Measurements from ENCODE around the gene UBA5.

- no peak for TF ChIP-seq ZFP30 (CRISPR knock-in tag; IDR thresholded peaks at IDR 0.05)
- TF ChIP-seq CSDC2 (CRISPR knock-in tag; IDR thresholded peaks at IDR 0.05): no peak
- TF ChIP-seq CREB5 (CRISPR knock-in tag; IDR thresholded peaks at IDR 0.05; ENCODE audit: low read depth): no peak
- TF ChIP-seq ARNTL (CRISPR knock-in tag; IDR thresholded peaks at IDR 0.05; ENCODE audit: borderline replicate concordance, low read depth): no peak
- TF ChIP-seq, protein P1, sequence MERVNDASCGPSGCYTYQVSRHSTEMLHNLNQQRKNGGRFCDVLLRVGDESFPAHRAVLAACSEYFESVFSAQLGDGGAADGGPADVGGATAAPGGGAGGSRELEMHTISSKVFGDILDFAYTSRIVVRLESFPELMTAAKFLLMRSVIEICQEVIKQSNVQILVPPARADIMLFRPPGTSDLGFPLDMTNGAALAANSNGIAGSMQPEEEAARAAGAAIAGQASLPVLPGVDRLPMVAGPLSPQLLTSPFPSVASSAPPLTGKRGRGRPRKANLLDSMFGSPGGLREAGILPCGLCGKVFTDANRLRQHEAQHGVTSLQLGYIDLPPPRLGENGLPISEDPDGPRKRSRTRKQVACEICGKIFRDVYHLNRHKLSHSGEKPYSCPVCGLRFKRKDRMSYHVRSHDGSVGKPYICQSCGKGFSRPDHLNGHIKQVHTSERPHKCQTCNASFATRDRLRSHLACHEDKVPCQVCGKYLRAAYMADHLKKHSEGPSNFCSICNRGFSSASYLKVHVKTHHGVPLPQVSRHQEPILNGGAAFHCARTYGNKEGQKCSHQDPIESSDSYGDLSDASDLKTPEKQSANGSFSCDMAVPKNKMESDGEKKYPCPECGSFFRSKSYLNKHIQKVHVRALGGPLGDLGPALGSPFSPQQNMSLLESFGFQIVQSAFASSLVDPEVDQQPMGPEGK (CRISPR knock-in tag; IDR thresholded peaks at IDR 0.05; ENCODE audit: borderline replicate concordance): no peak
- no peak for TF ChIP-seq ZNF70 (CRISPR knock-in tag; IDR thresholded peaks at IDR 0.05)
- no peak for TF ChIP-seq RARB (CRISPR knock-in tag; IDR thresholded peaks at IDR 0.05)
- TF ChIP-seq ZFP3 (CRISPR knock-in tag; IDR thresholded peaks at IDR 0.05): no peak
- TF ChIP-seq SNAI2 (CRISPR knock-in tag; IDR thresholded peaks at IDR 0.05): no peak
- no peak for TF ChIP-seq ZNF565 (CRISPR knock-in tag; conservative IDR thresholded peaks at IDR 0.05; ENCODE audit: low read depth)
- no peak for TF ChIP-seq POU6F1 (CRISPR knock-in tag; IDR thresholded peaks at IDR 0.05; ENCODE audit: borderline replicate concordance, low read depth)
Observed at GRCh38 chr3:132722165-132723023, 62.3 kb downstream of the UBA5 start, which contains the start of gene NPHP3.

Measured in SK-N-SH treated with all-trans-retinoic acid at 6 μM for 48 hours (cell line).